Stimulated activated CD8-positive, alpha-beta memory T cell treated with anti-CD3 and anti-CD28 coated beads, Interleukin-7, amount 100 ng/mL, for 1 hour (primary cell): ENCODE results near the gene CPNE4.

Experiments
- DNase-seq, 2 donors: peaks; one replicate each; pipeline ENCODE4 v3.0.0-alpha.2; 2020; ENCODE audit warnings: low read depth in 2 of 2

The CPNE4 gene

GRCh38 chr3:131881777-131882176, 153.0 kb downstream of the CPNE4 start:
- no peak for DNase-seq

GRCh38 chr3:131880948-131881347, 153.9 kb downstream of the CPNE4 start:
- DNase-seq = no peak

- no peak for DNase-seq
Observed at GRCh38 chr3:131868203-131868602, 166.6 kb downstream of the CPNE4 start.

- DNase-seq = no peak
Observed at GRCh38 chr3:131856171-131856570, 178.6 kb downstream of the CPNE4 start.

GRCh38 chr3:131850223-131850622, 184.6 kb downstream of the CPNE4 start:
- DNase-seq = no peak

- DNase-seq = no peak
Observed at GRCh38 chr3:131849616-131850015, 185.2 kb downstream of the CPNE4 start.

GRCh38 chr3:131847966-131848510, 186.8 kb downstream of the CPNE4 start:
- no peak for DNase-seq

GRCh38 chr3:131846296-131846924, 188.4 kb downstream of the CPNE4 start:
- no peak for DNase-seq

GRCh38 chr3:131843174-131843573, 191.6 kb downstream of the CPNE4 start:
- no peak for DNase-seq

- no peak for DNase-seq
Observed at GRCh38 chr3:131840156-131840797, 194.5 kb downstream of the CPNE4 start.

- DNase-seq = no peak
Observed at GRCh38 chr3:131835906-131836305, 198.9 kb downstream of the CPNE4 start.

- DNase-seq = no peak
Observed at GRCh38 chr3:131831608-131832007, 203.2 kb downstream of the CPNE4 start.

GRCh38 chr3:131821191-131821762, 213.5 kb downstream of the CPNE4 start:
- DNase-seq = no peak

GRCh38 chr3:131819381-131820055, 215.3 kb downstream of the CPNE4 start:
- no peak for DNase-seq

- DNase-seq = no peak
Observed at GRCh38 chr3:131812433-131812832, 222.4 kb downstream of the CPNE4 start.

GRCh38 chr3:131811481-131811880, 223.3 kb downstream of the CPNE4 start:
- DNase-seq = no peak

- DNase-seq = no peak
Observed at GRCh38 chr3:131807822-131808221, 227.0 kb downstream of the CPNE4 start.

GRCh38 chr3:131806736-131807135, 228.1 kb downstream of the CPNE4 start:
- no peak for DNase-seq

- DNase-seq = no peak
Observed at GRCh38 chr3:131804565-131805133, 230.2 kb downstream of the CPNE4 start.

- no peak for DNase-seq
Observed at GRCh38 chr3:131803113-131803512, 231.7 kb downstream of the CPNE4 start.

- DNase-seq = no peak
Observed at GRCh38 chr3:131802029-131802428, 232.8 kb downstream of the CPNE4 start.

- no peak for DNase-seq
Observed at GRCh38 chr3:131801566-131801965, 233.2 kb downstream of the CPNE4 start.
